WTC11 (cell line): ENCODE results near the gene NEURL4. TPM values are rescaled to one million over a fixed set of nuclear protein-coding genes. Genes with fewer than 3 reads are reported as not detected.

Experiments used
- ATAC-seq: fragments of 200-7000 bp; cut with Tn5 transposase; 2 replicates; pipeline ENCODE4 v1.10.0; 2021; ENCODE audit warnings: mild to moderate bottlenecking, moderate library complexity
- CTCF ChIA-PET: fragments of 300-600 bp; sonication (Branson Sonifier 250); formaldehyde crosslinking; loops from one replicate; lab custom pipeline; 2021; ENCODE audit warnings: antibody characterized with exemption; lab: Charles Lee
- POLR2A ChIA-PET: fragments of 350-600 bp; sonication (Branson Sonifier 250); formaldehyde crosslinking; loops from one replicate; lab custom pipeline; 2021; ENCODE audit warnings: antibody characterized with exemption; lab: Charles Lee
- DNase-seq: peaks from one replicate; pipeline ENCODE4 v3.0.0; 2021; ENCODE audit warnings: low spot score
- H3K27ac Mint-ChIP-seq: 2 replicates; pipeline ENCODE4 v1.8.0; 2021; ENCODE audit warnings: mixed read lengths
- H3K27me3 Mint-ChIP-seq: 2 replicates; pipeline ENCODE4 v1.8.0; 2021; ENCODE audit warnings: low read depth, mild to moderate bottlenecking, moderate library complexity, mixed read lengths
- H3K36me3 Mint-ChIP-seq: 2 replicates; pipeline ENCODE4 v1.8.0; 2021; ENCODE audit warnings: mixed read lengths
- H3K4me1 Mint-ChIP-seq: 2 replicates; pipeline ENCODE4 v1.8.0; 2022; ENCODE audit warnings: mixed read lengths
- H3K4me3 Mint-ChIP-seq: 2 replicates; pipeline ENCODE4 v1.8.0; 2021; ENCODE audit warnings: mild to moderate bottlenecking, moderate library complexity, mixed read lengths
- H3K9me3 Mint-ChIP-seq: 2 replicates; pipeline ENCODE4 v1.8.0; 2021; ENCODE audit warnings: mixed read lengths
- CBFB ChIP-seq: sonication (generic); formaldehyde crosslinking; IDR thresholded peaks from 2 replicates; pipeline ENCODE4 v1.8.1; 2022; ENCODE audit warnings: mild to moderate bottlenecking, low read depth, missing genetic modification reagents
- EMX1 ChIP-seq: fragments of 250-450 bp; sonication (Bioruptor Pico); IDR thresholded peaks from 2 replicates; pipeline ENCODE4 v1.8.0; 2021; ENCODE audit warnings: mild to moderate bottlenecking
- ETV6 ChIP-seq: sonication (generic); formaldehyde crosslinking; IDR thresholded peaks from 2 replicates; pipeline ENCODE4 v1.8.1; 2022; ENCODE audit warnings: mild to moderate bottlenecking, missing genetic modification reagents
- GRHL2 ChIP-seq: fragments of 250-450 bp; sonication (Bioruptor Pico); IDR thresholded peaks from 2 replicates; pipeline ENCODE4 v1.8.0; 2022; ENCODE audit warnings: mild to moderate bottlenecking, moderate library complexity; ENCODE audit not compliant: insufficient replicate concordance, severe bottlenecking
- NFE2L1 ChIP-seq: sonication (generic); formaldehyde crosslinking; IDR thresholded peaks from 2 replicates; pipeline ENCODE4 v1.8.1; 2023; ENCODE audit warnings: missing genetic modification reagents
- PRRX2 ChIP-seq: fragments of 250-450 bp; sonication (Bioruptor Pico); IDR thresholded peaks from 2 replicates; pipeline ENCODE4 v1.8.0; 2021; ENCODE audit warnings: mild to moderate bottlenecking
- RELA ChIP-seq: sonication (generic); formaldehyde crosslinking; IDR thresholded peaks from 2 replicates; pipeline ENCODE4 v1.8.1; 2022; ENCODE audit warnings: missing genetic modification reagents, mild to moderate bottlenecking, borderline replicate concordance
- SMAD4 ChIP-seq: sonication (generic); formaldehyde crosslinking; IDR thresholded peaks from 2 replicates; pipeline ENCODE4 v1.8.0; 2022; ENCODE audit warnings: mild to moderate bottlenecking, missing genetic modification reagents
- SP1 ChIP-seq: sonication (generic); formaldehyde crosslinking; conservative IDR thresholded peaks from 2 replicates; pipeline ENCODE4 v1.8.1; 2022; ENCODE audit warnings: missing genetic modification reagents
- TCF7 ChIP-seq: sonication (generic); formaldehyde crosslinking; IDR thresholded peaks from 2 replicates; pipeline ENCODE4 v1.8.0; 2022; ENCODE audit warnings: mild to moderate bottlenecking, low read depth, missing genetic modification reagents, moderate library complexity
- ZNF232 ChIP-seq: sonication (generic); formaldehyde crosslinking; IDR thresholded peaks from 2 replicates; pipeline ENCODE4 v1.8.0; 2022; ENCODE audit warnings: mild to moderate bottlenecking, missing genetic modification reagents
- total RNA-seq: library from RNA; stranded (reverse); gene quantifications from 3 replicates; pipeline ENCODE4 v1.2.3, GENCODE V29; 2021
- TF ChIP-seq, protein P1 (sequence below): sonication (generic); formaldehyde crosslinking; IDR thresholded peaks from 2 replicates; pipeline ENCODE4 v1.8.1; 2023; ENCODE audit warnings: mild to moderate bottlenecking, moderate library complexity, missing genetic modification reagents
- TF ChIP-seq, protein P2 (sequence below): sonication (generic); formaldehyde crosslinking; IDR thresholded peaks from 2 replicates; pipeline ENCODE4 v1.8.0; 2022; ENCODE audit warnings: missing genetic modification reagents
- TF ChIP-seq, protein P3 (sequence below): fragments of 250-450 bp; sonication (Bioruptor Pico); IDR thresholded peaks from 2 replicates; pipeline ENCODE4 v1.9.0; 2021; ENCODE audit warnings: mild to moderate bottlenecking
- TF ChIP-seq, protein P4 (sequence below): sonication (generic); formaldehyde crosslinking; IDR thresholded peaks from 2 replicates; pipeline ENCODE4 v1.8.1; 2022; ENCODE audit warnings: mild to moderate bottlenecking, moderate library complexity, missing genetic modification reagents
- TF ChIP-seq, protein P5 (sequence below): fragments of 250-450 bp; sonication (Bioruptor Pico); IDR thresholded peaks from 2 replicates; pipeline ENCODE4 v1.8.0; 2021; ENCODE audit warnings: mild to moderate bottlenecking
- TF ChIP-seq, protein P6 (sequence below): fragments of 200-600 bp; IDR thresholded peaks from 2 replicates; pipeline ENCODE4 v1.8.0; 2022; ENCODE audit warnings: antibody characterized with exemption
- TF ChIP-seq, protein P7 (sequence below): fragments of 250-450 bp; sonication (Bioruptor Pico); IDR thresholded peaks from 2 replicates; pipeline ENCODE4 v2.1.2; 2022; ENCODE audit warnings: mild to moderate bottlenecking, moderate library complexity
- TF ChIP-seq, protein P8 (sequence below): sonication (generic); formaldehyde crosslinking; IDR thresholded peaks from 2 replicates; pipeline ENCODE4 v1.8.1; 2023; ENCODE audit warnings: mild to moderate bottlenecking, missing genetic modification reagents

NEURL4 gene
- total RNA-seq, 1 experiment from 2014 or later = 64.4 TPM

DNA sequence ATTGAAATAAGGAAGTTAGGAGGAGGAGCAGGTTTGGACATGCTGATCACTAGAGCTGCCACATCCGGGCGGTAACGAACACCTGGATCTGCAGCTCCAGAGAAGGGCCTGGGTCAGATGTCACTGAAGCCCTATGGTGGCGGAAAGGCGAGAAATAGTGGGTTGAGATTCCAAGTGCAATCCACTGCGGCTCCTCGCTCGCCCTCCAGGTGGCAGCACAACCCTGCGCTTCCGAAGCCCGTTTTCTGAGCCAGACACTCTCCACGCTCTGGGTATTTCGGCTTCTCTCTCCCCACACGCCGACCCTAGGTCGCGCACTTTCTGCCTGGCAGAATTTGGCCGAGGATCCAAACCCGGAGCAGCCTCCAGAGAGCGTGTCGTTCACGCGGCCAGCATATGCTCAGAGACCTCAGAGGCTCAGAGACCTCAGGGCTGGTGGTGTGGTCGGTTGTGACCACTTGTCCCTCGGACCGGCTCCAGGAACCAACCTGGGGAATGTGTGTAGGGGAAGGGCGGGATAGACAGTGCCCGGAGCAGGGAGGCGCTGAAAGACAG lies 48.5 kb downstream of the NEURL4 start (continued):
- TF ChIP-seq, protein P1, sequence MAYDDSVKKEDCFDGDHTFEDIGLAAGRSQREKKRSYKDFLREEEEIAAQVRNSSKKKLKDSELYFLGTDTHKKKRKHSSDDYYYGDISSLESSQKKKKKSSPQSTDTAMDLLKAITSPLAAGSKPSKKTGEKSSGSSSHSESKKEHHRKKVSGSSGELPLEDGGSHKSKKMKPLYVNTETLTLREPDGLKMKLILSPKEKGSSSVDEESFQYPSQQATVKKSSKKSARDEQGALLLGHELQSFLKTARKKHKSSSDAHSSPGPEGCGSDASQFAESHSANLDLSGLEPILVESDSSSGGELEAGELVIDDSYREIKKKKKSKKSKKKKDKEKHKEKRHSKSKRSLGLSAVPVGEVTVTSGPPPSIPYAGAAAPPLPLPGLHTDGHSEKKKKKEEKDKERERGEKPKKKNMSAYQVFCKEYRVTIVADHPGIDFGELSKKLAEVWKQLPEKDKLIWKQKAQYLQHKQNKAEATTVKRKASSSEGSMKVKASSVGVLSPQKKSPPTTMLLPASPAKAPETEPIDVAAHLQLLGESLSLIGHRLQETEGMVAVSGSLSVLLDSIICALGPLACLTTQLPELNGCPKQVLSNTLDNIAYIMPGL = peak; percentile 77; the same call in 1 of the 2 replicates
- TF ChIP-seq SMAD4 (CRISPR knock-in tag) (no peak), ETV6 (CRISPR knock-in tag) (peak; percentile 87), CBFB (CRISPR knock-in tag) (no peak), PRRX2 (no peak), RELA (CRISPR knock-in tag) (no peak)
- TF ChIP-seq, protein P2, sequence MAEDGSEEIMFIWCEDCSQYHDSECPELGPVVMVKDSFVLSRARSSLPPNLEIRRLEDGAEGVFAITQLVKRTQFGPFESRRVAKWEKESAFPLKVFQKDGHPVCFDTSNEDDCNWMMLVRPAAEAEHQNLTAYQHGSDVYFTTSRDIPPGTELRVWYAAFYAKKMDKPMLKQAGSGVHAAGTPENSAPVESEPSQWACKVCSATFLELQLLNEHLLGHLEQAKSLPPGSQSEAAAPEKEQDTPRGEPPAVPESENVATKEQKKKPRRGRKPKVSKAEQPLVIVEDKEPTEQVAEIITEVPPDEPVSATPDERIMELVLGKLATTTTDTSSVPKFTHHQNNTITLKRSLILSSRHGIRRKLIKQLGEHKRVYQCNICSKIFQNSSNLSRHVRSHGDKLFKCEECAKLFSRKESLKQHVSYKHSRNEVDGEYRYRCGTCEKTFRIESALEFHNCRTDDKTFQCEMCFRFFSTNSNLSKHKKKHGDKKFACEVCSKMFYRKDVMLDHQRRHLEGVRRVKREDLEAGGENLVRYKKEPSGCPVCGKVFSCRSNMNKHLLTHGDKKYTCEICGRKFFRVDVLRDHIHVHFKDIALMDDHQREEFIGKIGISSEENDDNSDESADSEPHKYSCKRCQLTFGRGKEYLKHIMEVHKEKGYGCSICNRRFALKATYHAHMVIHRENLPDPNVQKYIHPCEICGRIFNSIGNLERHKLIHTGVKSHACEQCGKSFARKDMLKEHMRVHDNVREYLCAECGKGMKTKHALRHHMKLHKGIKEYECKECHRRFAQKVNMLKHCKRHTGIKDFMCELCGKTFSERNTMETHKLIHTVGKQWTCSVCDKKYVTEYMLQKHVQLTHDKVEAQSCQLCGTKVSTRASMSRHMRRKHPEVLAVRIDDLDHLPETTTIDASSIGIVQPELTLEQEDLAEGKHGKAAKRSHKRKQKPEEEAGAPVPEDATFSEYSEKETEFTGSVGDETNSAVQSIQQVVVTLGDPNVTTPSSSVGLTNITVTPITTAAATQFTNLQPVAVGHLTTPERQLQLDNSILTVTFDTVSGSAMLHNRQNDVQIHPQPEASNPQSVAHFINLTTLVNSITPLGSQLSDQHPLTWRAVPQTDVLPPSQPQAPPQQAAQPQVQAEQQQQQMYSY (CRISPR knock-in tag) = peak; percentile 97
- TF ChIP-seq, protein P3, sequence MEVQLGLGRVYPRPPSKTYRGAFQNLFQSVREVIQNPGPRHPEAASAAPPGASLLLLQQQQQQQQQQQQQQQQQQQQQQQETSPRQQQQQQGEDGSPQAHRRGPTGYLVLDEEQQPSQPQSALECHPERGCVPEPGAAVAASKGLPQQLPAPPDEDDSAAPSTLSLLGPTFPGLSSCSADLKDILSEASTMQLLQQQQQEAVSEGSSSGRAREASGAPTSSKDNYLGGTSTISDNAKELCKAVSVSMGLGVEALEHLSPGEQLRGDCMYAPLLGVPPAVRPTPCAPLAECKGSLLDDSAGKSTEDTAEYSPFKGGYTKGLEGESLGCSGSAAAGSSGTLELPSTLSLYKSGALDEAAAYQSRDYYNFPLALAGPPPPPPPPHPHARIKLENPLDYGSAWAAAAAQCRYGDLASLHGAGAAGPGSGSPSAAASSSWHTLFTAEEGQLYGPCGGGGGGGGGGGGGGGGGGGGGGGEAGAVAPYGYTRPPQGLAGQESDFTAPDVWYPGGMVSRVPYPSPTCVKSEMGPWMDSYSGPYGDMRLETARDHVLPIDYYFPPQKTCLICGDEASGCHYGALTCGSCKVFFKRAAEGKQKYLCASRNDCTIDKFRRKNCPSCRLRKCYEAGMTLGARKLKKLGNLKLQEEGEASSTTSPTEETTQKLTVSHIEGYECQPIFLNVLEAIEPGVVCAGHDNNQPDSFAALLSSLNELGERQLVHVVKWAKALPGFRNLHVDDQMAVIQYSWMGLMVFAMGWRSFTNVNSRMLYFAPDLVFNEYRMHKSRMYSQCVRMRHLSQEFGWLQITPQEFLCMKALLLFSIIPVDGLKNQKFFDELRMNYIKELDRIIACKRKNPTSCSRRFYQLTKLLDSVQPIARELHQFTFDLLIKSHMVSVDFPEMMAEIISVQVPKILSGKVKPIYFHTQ (CRISPR knock-in tag) = no peak
- TF ChIP-seq, protein P4, sequence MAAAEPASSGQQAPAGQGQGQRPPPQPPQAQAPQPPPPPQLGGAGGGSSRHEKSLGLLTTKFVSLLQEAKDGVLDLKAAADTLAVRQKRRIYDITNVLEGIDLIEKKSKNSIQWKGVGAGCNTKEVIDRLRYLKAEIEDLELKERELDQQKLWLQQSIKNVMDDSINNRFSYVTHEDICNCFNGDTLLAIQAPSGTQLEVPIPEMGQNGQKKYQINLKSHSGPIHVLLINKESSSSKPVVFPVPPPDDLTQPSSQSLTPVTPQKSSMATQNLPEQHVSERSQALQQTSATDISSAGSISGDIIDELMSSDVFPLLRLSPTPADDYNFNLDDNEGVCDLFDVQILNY (CRISPR knock-in tag) = 0 out of 2 replicates have a peak, but pooled peaks have one; percentile 40
- TF ChIP-seq, protein P5, sequence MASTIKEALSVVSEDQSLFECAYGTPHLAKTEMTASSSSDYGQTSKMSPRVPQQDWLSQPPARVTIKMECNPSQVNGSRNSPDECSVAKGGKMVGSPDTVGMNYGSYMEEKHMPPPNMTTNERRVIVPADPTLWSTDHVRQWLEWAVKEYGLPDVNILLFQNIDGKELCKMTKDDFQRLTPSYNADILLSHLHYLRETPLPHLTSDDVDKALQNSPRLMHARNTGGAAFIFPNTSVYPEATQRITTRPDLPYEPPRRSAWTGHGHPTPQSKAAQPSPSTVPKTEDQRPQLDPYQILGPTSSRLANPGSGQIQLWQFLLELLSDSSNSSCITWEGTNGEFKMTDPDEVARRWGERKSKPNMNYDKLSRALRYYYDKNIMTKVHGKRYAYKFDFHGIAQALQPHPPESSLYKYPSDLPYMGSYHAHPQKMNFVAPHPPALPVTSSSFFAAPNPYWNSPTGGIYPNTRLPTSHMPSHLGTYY (CRISPR knock-in tag) = no peak
- TF ChIP-seq, protein P6, sequence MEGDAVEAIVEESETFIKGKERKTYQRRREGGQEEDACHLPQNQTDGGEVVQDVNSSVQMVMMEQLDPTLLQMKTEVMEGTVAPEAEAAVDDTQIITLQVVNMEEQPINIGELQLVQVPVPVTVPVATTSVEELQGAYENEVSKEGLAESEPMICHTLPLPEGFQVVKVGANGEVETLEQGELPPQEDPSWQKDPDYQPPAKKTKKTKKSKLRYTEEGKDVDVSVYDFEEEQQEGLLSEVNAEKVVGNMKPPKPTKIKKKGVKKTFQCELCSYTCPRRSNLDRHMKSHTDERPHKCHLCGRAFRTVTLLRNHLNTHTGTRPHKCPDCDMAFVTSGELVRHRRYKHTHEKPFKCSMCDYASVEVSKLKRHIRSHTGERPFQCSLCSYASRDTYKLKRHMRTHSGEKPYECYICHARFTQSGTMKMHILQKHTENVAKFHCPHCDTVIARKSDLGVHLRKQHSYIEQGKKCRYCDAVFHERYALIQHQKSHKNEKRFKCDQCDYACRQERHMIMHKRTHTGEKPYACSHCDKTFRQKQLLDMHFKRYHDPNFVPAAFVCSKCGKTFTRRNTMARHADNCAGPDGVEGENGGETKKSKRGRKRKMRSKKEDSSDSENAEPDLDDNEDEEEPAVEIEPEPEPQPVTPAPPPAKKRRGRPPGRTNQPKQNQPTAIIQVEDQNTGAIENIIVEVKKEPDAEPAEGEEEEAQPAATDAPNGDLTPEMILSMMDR = peak; percentile 77

DNA sequence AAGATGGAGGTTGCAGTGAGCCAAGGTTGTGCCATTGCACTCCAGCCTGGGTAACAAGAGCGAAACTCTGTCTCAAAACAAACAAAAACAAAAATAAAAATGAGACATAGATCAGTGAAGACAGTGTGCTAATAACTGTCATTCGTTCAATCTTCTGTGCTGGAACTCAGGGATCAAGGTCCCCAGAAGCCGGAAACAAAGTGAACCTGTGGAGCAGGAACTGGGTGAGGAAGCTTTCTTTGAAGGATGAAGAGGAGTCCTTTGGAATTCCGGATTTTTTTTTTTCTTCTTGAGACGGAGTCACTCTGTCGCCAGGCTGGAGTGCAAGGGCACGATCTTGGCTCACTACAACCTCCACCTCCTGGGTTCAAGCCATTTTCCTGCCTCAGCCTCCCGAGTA lies 49.7 kb downstream of the NEURL4 start:
- H3K27ac Mint-ChIP-seq = no peak overlapping the region
- peaks cover 21% of the 10 kb centered on the region for H3K27me3 Mint-ChIP-seq
- CTCF ChIA-PET = interaction anchor here (0.7 to 3.4 kb wide), 9 partner anchors 12 to 408 kb away, joined by 3 to 61 read pairs (median 6); partner anchors contain the start of genes NEURL4 and TP53
- H3K4me3 Mint-ChIP-seq = no peak overlapping the region
- H3K9me3 Mint-ChIP-seq = no peaks in the 10 kb centered on the region
- H3K4me1 Mint-ChIP-seq = peaks cover 20% of the 10 kb centered on the region
- DNase-seq (no peak), ATAC-seq (no peak)
- H3K36me3 Mint-ChIP-seq = no peaks in the 10 kb centered on the region
- POLR2A ChIA-PET = interaction anchor here (0.7 to 1.9 kb wide), 3 partner anchors 17 to 57 kb away, joined by 4 to 6 read pairs (median 4); partner anchors contain the start of gene CLDN7
- TF ChIP-seq, protein P7, sequence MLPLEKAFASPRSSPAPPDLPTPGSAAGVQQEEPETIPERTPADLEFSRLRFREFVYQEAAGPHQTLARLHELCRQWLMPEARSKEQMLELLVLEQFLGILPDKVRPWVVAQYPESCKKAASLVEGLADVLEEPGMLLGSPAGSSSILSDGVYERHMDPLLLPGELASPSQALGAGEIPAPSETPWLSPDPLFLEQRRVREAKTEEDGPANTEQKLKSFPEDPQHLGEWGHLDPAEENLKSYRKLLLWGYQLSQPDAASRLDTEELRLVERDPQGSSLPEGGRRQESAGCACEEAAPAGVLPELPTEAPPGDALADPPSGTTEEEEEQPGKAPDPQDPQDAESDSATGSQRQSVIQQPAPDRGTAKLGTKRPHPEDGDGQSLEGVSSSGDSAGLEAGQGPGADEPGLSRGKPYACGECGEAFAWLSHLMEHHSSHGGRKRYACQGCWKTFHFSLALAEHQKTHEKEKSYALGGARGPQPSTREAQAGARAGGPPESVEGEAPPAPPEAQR (CRISPR knock-in tag) = no peak
- TF ChIP-seq NFE2L1 (CRISPR knock-in tag) = no peak
- TF ChIP-seq, protein P8, sequence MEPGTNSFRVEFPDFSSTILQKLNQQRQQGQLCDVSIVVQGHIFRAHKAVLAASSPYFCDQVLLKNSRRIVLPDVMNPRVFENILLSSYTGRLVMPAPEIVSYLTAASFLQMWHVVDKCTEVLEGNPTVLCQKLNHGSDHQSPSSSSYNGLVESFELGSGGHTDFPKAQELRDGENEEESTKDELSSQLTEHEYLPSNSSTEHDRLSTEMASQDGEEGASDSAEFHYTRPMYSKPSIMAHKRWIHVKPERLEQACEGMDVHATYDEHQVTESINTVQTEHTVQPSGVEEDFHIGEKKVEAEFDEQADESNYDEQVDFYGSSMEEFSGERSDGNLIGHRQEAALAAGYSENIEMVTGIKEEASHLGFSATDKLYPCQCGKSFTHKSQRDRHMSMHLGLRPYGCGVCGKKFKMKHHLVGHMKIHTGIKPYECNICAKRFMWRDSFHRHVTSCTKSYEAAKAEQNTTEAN (CRISPR knock-in tag) = no peak
- TF ChIP-seq GRHL2 = no peak
- TF ChIP-seq TCF7 (CRISPR knock-in tag) = no peak
- no peak for TF ChIP-seq EMX1 (CRISPR knock-in tag)
- TF ChIP-seq ZNF232 (CRISPR knock-in tag) = no peak
- no peak for TF ChIP-seq SP1
